Ishikawa (cell line): Measurements from ENCODE around the gene RAD54L.
A peak's percentile ranks its signal among the peaks of the same experiment; 100 is the strongest.

Experiments
- CEBPB ChIP-seq: IDR thresholded peaks from 2 replicates; pipeline ENCODE4 v1.6.1; 2012
- CREB1 ChIP-seq: IDR thresholded peaks from 2 replicates; pipeline ENCODE4 v1.6.1; 2012; ENCODE audit warnings: low read depth
- EGR1 ChIP-seq: IDR thresholded peaks from 2 replicates; pipeline ENCODE4 v1.6.1; 2012
- EP300 ChIP-seq: IDR thresholded peaks from 2 replicates; pipeline ENCODE4 v1.6.1; 2012; ENCODE audit warnings: borderline replicate concordance
- FOXM1 ChIP-seq: IDR thresholded peaks from 2 replicates; pipeline ENCODE4 v1.6.1; 2012; ENCODE audit warnings: low read depth, borderline replicate concordance
- NFIC ChIP-seq: IDR thresholded peaks from 2 replicates; pipeline ENCODE4 v1.6.1; 2012
- RAD21 ChIP-seq: IDR thresholded peaks from 2 replicates; pipeline ENCODE4 v1.6.1; 2012; ENCODE audit warnings: low read depth
- TAF1 ChIP-seq: IDR thresholded peaks from 2 replicates; pipeline ENCODE4 v1.6.1; 2012; ENCODE audit warnings: low read depth, mild to moderate bottlenecking
- TCF12 ChIP-seq: IDR thresholded peaks from 2 replicates; pipeline ENCODE4 v1.6.1; 2012; ENCODE audit warnings: low read depth
- TEAD4 ChIP-seq: IDR thresholded peaks from 2 replicates; pipeline ENCODE4 v1.6.1; 2012
- YY1 ChIP-seq: IDR thresholded peaks from 2 replicates; pipeline ENCODE4 v1.6.1; 2012; ENCODE audit warnings: low read depth
- ZBTB7A ChIP-seq: IDR thresholded peaks from 2 replicates; pipeline ENCODE4 v1.6.1; 2012; ENCODE audit warnings: low read depth
- TF ChIP-seq, protein P1 (sequence below): IDR thresholded peaks from 2 replicates; pipeline ENCODE4 v1.6.1; 2012; ENCODE audit warnings: low read depth, mild to moderate bottlenecking
- TF ChIP-seq, protein P2 (sequence below): IDR thresholded peaks from 2 replicates; pipeline ENCODE4 v1.6.1; 2012
- TF ChIP-seq, protein P3 (sequence below): IDR thresholded peaks from 2 replicates; pipeline ENCODE4 v1.6.1; 2012

The RAD54L gene

DNA sequence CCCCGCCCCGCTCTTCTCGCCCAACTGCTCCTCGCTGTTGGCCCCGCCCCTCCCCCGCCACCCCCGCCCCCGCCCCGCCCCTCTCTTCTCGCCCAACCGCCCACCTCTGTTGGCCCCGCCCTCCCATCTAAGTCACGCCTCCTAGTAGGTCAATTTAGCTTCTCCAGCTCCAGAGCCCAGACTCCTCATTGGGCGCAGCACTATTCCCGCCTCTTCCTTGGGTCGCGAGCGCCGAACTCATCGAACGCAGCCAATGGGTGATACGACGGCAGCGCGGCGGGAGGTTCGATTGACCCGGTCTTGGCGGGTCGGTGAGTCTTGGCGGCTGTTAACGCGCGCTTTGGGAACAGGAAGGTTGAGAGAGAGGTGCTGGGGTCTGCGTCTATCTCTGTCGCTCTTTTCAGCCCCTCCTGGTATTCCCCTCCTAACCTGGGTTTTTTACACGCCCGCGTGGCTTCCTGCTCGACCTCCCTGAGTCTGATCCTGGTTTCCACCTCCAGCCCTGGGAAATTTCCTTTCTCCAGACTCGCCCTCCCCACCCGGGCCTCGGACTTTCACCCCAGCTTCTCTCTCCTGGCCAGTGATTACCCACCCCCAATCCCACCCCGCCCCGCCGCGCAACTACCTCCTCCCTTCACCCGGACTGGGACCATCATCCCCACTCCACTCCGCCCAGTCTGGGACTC is at the start of gene RAD54L:
Gene RAD54L, plus strand, starts transcription at position 328 of the 686 bp plus-strand sequence. CDS start 643 bp downstream, outside the sequence.
- TF ChIP-seq, protein P1, sequence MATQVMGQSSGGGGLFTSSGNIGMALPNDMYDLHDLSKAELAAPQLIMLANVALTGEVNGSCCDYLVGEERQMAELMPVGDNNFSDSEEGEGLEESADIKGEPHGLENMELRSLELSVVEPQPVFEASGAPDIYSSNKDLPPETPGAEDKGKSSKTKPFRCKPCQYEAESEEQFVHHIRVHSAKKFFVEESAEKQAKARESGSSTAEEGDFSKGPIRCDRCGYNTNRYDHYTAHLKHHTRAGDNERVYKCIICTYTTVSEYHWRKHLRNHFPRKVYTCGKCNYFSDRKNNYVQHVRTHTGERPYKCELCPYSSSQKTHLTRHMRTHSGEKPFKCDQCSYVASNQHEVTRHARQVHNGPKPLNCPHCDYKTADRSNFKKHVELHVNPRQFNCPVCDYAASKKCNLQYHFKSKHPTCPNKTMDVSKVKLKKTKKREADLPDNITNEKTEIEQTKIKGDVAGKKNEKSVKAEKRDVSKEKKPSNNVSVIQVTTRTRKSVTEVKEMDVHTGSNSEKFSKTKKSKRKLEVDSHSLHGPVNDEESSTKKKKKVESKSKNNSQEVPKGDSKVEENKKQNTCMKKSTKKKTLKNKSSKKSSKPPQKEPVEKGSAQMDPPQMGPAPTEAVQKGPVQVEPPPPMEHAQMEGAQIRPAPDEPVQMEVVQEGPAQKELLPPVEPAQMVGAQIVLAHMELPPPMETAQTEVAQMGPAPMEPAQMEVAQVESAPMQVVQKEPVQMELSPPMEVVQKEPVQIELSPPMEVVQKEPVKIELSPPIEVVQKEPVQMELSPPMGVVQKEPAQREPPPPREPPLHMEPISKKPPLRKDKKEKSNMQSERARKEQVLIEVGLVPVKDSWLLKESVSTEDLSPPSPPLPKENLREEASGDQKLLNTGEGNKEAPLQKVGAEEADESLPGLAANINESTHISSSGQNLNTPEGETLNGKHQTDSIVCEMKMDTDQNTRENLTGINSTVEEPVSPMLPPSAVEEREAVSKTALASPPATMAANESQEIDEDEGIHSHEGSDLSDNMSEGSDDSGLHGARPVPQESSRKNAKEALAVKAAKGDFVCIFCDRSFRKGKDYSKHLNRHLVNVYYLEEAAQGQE = no peak
- TF ChIP-seq FOXM1 = peak; percentile 63; the same call in 1 of the 2 replicates
- peak; percentile 66; the same call in 1 of the 2 replicates for TF ChIP-seq YY1
- TF ChIP-seq RAD21 = no peak
- peak; percentile 45; the same call in 1 of the 2 replicates for TF ChIP-seq NFIC
- no peak for TF ChIP-seq TEAD4
- 0 out of 2 replicates have a peak, but pooled peaks have one; percentile 11 for TF ChIP-seq CREB1
- TF ChIP-seq EP300 = no peak
- peak; percentile 61 for TF ChIP-seq TAF1
- TF ChIP-seq ZBTB7A = no peak
- TF ChIP-seq CEBPB = no peak
- TF ChIP-seq, protein P2, sequence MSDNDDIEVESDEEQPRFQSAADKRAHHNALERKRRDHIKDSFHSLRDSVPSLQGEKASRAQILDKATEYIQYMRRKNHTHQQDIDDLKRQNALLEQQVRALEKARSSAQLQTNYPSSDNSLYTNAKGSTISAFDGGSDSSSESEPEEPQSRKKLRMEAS = peak; percentile 86
- no peak for TF ChIP-seq EGR1
- TF ChIP-seq TCF12 = no peak
- TF ChIP-seq, protein P3, sequence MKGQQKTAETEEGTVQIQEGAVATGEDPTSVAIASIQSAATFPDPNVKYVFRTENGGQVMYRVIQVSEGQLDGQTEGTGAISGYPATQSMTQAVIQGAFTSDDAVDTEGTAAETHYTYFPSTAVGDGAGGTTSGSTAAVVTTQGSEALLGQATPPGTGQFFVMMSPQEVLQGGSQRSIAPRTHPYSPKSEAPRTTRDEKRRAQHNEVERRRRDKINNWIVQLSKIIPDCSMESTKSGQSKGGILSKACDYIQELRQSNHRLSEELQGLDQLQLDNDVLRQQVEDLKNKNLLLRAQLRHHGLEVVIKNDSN = no peak

DNA sequence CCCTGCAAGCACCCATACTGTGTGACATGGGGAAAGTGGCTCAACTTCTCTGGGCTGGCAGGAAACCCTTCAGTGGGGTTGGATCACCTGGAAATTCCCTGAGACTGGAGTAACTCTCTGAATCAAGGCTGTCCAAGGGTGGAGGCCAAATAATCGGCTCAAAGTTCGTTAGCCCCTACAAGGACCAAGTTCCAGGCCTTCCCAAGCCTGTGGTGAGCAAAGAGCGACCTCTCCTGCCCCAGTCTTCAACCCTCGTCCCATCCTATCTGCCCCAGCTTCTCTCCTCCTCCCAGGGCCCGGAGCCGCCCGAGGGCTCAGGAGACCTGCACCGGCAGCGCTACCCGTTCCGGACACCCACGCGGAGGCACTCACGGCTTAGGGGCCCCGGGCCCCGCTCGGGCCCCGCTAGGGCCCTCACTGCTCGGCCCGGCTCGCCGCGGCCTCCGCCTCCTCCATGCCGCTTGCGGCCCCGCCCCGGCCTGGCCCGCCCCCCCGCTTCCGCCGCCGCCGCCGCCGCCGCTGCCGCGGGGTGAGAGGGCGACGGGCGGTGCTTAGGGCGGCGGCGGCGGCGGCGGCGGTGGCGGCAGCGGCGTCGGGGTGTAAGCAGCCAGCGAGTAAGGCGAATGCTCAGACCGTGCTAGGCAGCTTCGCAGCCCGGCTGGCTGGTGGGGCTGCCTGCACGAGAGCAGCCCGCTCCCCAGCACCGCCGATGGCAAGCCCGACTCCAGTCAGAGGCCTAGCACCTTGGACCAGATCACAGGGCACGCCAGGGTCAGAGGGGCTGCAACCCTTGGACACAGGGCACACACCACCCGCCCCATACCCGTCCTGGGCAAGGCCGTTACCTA is 49.4 kb upstream of the RAD54L start, which contains the start of gene POMGNT1:
Gene POMGNT1, minus strand, starts transcription at position 471 of the 848 bp plus-strand sequence. CDS start 613 bp downstream, outside the sequence.
- TF ChIP-seq RAD21 (peak; percentile 68), TAF1 (peak; percentile 61), CEBPB (no peak), CREB1 (no peak), EP300 (no peak), NFIC (no peak), TEAD4 (no peak), ZBTB7A (no peak), TCF12 (no peak), FOXM1 (no peak), EGR1 (0 out of 2 replicates have a peak, but pooled peaks have one; percentile 4), YY1 (0 out of 2 replicates have a peak, but pooled peaks have one; percentile 44)
- TF ChIP-seq, protein P2 = peak; percentile 60
- TF ChIP-seq, protein P3 = no peak
- TF ChIP-seq, protein P1 = no peak

DNA sequence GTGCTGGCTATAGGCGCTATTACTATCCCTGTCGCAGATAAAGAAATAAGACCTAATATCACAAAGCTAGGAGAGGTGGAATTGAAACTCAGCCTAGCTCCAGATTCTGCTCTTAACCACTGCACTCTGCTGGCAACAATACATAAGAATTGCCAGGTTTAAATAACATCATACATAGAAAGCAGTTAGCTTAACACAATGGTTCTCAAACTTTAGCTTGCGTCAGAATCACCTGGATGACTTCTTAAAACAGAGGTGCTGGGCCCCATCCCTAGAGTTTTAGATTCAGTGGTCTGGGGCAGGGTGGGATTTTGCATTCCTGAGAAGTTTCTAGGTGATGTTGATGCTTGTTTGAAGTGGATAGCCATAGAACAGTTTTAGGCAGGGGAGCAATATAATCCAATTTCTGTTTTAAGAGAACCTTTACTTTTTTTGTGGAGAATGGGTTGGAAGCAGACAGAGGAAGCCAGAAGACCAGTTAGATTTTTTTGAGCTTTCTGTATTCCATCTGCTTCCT is 48.3 kb upstream of the RAD54L start:
- TF ChIP-seq CEBPB = no peak
- no peak for TF ChIP-seq YY1
- no peak for TF ChIP-seq TCF12
- no peak for TF ChIP-seq NFIC
- TF ChIP-seq EGR1 = no peak
- TF ChIP-seq CREB1 = no peak
- no peak for TF ChIP-seq ZBTB7A
- no peak for TF ChIP-seq FOXM1
- no peak for TF ChIP-seq TAF1
- TF ChIP-seq, protein P2 = no peak
- no peak for TF ChIP-seq TEAD4
- no peak for TF ChIP-seq RAD21
- TF ChIP-seq EP300 = no peak
- TF ChIP-seq, protein P3 = no peak
- TF ChIP-seq, protein P1 = no peak
